ENCODE results near the gene EFNA5. TPM values are rescaled to one million over a fixed set of nuclear protein-coding genes. Genes with fewer than 3 reads are reported as not detected.

Gene EFNA5
- total and polyA plus RNA-seq, 4 donors = 0.14 to 0.93 (median 0.54) TPM

DNA sequence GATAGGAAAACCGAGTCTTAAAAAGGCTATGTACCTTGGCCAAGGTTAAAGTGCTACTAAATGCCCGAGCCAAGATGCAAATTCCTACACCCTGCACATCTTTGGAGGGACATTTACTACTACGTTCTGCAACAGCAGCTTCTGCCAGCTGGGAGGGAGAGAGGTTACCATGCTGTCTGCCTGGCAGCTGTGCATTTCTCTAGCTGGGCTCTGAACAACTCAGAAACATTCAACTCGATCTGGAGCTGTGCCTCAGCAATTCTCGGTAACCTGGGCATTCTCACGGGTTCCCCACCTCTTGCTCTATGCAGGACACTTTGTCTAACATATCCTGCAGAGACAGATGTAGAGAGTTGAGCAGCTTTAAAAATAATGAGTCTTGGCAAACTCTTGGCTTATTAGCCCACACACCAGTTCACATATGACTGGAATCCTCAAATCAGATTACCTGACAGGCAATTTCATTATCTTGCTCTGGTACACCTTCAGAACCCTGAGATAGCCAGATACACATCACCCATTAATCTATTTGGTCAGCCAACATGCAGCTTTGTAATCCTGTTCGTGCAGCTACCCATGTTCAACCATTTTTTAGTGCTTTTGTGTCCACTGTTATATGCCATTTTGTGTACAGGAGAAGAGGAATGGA lies 115.8 kb downstream of the EFNA5 start:
- TF ChIP-seq TAF1 (conservative IDR thresholded peaks at IDR 0.05) = no peak
- no peak for TF ChIP-seq HNF4A (conservative IDR thresholded peaks at IDR 0.05)
- no peak for TF ChIP-seq HNF4G (IDR thresholded peaks at IDR 0.05)
- no peak for TF ChIP-seq RAD21 (IDR thresholded peaks at IDR 0.05)
- TF ChIP-seq, protein P1, sequence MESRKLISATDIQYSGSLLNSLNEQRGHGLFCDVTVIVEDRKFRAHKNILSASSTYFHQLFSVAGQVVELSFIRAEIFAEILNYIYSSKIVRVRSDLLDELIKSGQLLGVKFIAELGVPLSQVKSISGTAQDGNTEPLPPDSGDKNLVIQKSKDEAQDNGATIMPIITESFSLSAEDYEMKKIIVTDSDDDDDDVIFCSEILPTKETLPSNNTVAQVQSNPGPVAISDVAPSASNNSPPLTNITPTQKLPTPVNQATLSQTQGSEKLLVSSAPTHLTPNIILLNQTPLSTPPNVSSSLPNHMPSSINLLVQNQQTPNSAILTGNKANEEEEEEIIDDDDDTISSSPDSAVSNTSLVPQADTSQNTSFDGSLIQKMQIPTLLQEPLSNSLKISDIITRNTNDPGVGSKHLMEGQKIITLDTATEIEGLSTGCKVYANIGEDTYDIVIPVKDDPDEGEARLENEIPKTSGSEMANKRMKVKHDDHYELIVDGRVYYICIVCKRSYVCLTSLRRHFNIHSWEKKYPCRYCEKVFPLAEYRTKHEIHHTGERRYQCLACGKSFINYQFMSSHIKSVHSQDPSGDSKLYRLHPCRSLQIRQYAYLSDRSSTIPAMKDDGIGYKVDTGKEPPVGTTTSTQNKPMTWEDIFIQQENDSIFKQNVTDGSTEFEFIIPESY (IDR thresholded peaks at IDR 0.05) = no peak
- no peak for TF ChIP-seq SP1 (IDR thresholded peaks at IDR 0.05)
- TF ChIP-seq, protein P2, sequence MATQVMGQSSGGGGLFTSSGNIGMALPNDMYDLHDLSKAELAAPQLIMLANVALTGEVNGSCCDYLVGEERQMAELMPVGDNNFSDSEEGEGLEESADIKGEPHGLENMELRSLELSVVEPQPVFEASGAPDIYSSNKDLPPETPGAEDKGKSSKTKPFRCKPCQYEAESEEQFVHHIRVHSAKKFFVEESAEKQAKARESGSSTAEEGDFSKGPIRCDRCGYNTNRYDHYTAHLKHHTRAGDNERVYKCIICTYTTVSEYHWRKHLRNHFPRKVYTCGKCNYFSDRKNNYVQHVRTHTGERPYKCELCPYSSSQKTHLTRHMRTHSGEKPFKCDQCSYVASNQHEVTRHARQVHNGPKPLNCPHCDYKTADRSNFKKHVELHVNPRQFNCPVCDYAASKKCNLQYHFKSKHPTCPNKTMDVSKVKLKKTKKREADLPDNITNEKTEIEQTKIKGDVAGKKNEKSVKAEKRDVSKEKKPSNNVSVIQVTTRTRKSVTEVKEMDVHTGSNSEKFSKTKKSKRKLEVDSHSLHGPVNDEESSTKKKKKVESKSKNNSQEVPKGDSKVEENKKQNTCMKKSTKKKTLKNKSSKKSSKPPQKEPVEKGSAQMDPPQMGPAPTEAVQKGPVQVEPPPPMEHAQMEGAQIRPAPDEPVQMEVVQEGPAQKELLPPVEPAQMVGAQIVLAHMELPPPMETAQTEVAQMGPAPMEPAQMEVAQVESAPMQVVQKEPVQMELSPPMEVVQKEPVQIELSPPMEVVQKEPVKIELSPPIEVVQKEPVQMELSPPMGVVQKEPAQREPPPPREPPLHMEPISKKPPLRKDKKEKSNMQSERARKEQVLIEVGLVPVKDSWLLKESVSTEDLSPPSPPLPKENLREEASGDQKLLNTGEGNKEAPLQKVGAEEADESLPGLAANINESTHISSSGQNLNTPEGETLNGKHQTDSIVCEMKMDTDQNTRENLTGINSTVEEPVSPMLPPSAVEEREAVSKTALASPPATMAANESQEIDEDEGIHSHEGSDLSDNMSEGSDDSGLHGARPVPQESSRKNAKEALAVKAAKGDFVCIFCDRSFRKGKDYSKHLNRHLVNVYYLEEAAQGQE (IDR thresholded peaks at IDR 0.05) = no peak
- TF ChIP-seq EGR1 (IDR thresholded peaks at IDR 0.05; ENCODE audit: low read depth in 2 of 2) = no peak
- TF ChIP-seq, protein P3, sequence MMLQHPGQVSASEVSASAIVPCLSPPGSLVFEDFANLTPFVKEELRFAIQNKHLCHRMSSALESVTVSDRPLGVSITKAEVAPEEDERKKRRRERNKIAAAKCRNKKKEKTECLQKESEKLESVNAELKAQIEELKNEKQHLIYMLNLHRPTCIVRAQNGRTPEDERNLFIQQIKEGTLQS (IDR thresholded peaks at IDR 0.05) = no peak
- TF ChIP-seq JUND (IDR thresholded peaks at IDR 0.05) = no peak
- TF ChIP-seq, protein P4, sequence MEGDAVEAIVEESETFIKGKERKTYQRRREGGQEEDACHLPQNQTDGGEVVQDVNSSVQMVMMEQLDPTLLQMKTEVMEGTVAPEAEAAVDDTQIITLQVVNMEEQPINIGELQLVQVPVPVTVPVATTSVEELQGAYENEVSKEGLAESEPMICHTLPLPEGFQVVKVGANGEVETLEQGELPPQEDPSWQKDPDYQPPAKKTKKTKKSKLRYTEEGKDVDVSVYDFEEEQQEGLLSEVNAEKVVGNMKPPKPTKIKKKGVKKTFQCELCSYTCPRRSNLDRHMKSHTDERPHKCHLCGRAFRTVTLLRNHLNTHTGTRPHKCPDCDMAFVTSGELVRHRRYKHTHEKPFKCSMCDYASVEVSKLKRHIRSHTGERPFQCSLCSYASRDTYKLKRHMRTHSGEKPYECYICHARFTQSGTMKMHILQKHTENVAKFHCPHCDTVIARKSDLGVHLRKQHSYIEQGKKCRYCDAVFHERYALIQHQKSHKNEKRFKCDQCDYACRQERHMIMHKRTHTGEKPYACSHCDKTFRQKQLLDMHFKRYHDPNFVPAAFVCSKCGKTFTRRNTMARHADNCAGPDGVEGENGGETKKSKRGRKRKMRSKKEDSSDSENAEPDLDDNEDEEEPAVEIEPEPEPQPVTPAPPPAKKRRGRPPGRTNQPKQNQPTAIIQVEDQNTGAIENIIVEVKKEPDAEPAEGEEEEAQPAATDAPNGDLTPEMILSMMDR (IDR thresholded peaks at IDR 0.05; ENCODE audit: low read depth, low read length, missing input control) = no peak
- TF ChIP-seq NR2F2 (IDR thresholded peaks at IDR 0.05) = no peak
- no peak for TF ChIP-seq FOXA1 (IDR thresholded peaks at IDR 0.05)
- no peak for TF ChIP-seq YY1 (IDR thresholded peaks at IDR 0.05)
- TF ChIP-seq, protein P5, sequence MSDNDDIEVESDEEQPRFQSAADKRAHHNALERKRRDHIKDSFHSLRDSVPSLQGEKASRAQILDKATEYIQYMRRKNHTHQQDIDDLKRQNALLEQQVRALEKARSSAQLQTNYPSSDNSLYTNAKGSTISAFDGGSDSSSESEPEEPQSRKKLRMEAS (IDR thresholded peaks at IDR 0.05) = no peak
- TF ChIP-seq FOXA2 (IDR thresholded peaks at IDR 0.05) = no peak
- TF ChIP-seq GABPA (IDR thresholded peaks at IDR 0.05 in 1 of 2, conservative IDR thresholded peaks at IDR 0.05 in 1 of 2) = no peak
- no peak for TF ChIP-seq RXRA (IDR thresholded peaks at IDR 0.05)
- Histone ChIP-seq H3K27ac (ENCODE audit: low read depth in 1 of 2, low read length in 2 of 2) (no peak overlapping the region), H3K9me3 (ENCODE audit: control insufficient read depth in 4 of 4, low read length in 3 of 4) (no peaks in the 10 kb centered on the region), H3K4me1 (ENCODE audit: control insufficient read depth in 4 of 4, insufficient read depth in 4 of 4, low read length in 3 of 4) (peaks cover 0 to 10% (median 0%) of the 10 kb centered on the region in 4 donors), H3K27me3 (ENCODE audit: control insufficient read depth in 4 of 4, insufficient read depth in 4 of 4, low read length in 3 of 4) (peaks cover 0 to 4% (median 0%) of the 10 kb centered on the region in 4 donors), H3K36me3 (ENCODE audit: control insufficient read depth in 4 of 4, insufficient read depth in 3 of 4, low read depth in 1 of 4, low read length in 3 of 4) (no peaks in the 10 kb centered on the region), H3K9ac (ENCODE audit: low read depth in 1 of 2, low read length in 2 of 2) (no peak overlapping the region), H3K4me3 (ENCODE audit: low read depth in 1 of 3, low read length in 3 of 3) (no peak overlapping the region)
- no peak for DNase-seq (ENCODE audit: low spot score)
- 89% methylated on average over 7 of the region's 7 CpGs for WGBS

All from liver (tissue), 9 donors.